ENCODE data around the gene RYR2. TPM values are rescaled to one million over a fixed set of nuclear protein-coding genes. Genes with fewer than 3 reads are reported as not detected.

The RYR2 gene
- total and polyA plus RNA-seq, 4 donors, result 0.43 to 11.6 (median 2.0) TPM

DNA sequence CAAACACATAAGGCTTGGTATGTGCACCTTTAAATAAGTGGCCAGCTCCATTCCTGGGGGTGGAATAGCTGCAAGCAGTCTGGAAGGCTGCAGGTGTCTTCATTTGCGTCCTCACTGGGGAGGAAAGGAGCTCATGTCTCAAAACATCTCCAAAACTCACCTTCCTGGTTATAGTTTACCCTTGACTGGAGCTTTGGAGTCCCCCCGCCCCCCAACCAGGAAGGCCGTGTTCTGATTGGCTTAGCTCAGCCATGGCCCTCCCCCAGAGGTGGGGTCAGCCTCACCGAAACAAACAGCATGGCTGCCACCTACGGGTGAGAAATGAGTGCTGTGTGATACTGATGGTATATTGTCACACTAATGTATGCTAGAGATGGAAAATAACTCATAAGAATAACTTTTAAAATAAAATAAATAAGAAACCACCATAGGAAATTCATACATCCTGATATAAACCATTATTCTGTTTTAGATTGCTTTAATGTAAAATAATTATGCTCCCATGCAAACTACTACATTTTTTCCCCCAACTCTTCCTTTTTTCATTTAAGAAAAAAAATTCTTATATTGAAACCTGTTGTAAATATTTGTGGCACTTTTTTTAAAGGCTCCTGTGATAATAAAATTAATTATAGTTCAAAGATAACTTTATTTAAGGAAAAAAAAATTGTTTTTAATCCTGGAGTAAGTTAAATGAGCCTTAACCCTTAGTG, 757.9 kb downstream of the RYR2 start:
- no peaks in the 10 kb centered on the region for H3K27me3 ChIP-seq (ENCODE audit: control insufficient read depth in 3 of 3, insufficient read depth in 3 of 3, low read length in 2 of 3)
- 76 to 85% methylated on average over 5 of the region's 5 CpGs for WGBS, 2 donors
- H3K4me3 ChIP-seq, result no peak overlapping the region
- no peaks in the 10 kb centered on the region for H3K9me3 ChIP-seq (ENCODE audit: control insufficient read depth in 4 of 4, insufficient read depth in 3 of 4, low read length in 3 of 4)
- H3K9ac ChIP-seq (ENCODE audit: insufficient read depth in 1 of 2, low read length in 2 of 2), result no peak overlapping the region
- H3K27ac ChIP-seq (ENCODE audit: low read depth in 1 of 2, low read length in 1 of 2), result no peak overlapping the region
- ATAC-seq (ENCODE audit: insufficient read depth, low FRiP score), result no peak
- TF ChIP-seq, protein P1, sequence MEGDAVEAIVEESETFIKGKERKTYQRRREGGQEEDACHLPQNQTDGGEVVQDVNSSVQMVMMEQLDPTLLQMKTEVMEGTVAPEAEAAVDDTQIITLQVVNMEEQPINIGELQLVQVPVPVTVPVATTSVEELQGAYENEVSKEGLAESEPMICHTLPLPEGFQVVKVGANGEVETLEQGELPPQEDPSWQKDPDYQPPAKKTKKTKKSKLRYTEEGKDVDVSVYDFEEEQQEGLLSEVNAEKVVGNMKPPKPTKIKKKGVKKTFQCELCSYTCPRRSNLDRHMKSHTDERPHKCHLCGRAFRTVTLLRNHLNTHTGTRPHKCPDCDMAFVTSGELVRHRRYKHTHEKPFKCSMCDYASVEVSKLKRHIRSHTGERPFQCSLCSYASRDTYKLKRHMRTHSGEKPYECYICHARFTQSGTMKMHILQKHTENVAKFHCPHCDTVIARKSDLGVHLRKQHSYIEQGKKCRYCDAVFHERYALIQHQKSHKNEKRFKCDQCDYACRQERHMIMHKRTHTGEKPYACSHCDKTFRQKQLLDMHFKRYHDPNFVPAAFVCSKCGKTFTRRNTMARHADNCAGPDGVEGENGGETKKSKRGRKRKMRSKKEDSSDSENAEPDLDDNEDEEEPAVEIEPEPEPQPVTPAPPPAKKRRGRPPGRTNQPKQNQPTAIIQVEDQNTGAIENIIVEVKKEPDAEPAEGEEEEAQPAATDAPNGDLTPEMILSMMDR (IDR thresholded peaks at IDR 0.05; ENCODE audit: control extremely low read depth, extremely low read depth), result no peak
- no peaks in the 10 kb centered on the region for H3K4me1 ChIP-seq (ENCODE audit: control insufficient read depth in 5 of 5, insufficient read depth in 5 of 5, low read length in 5 of 5)
- peak; percentile 11 to 18 (median 13) for DNase-seq
- H3K36me3 ChIP-seq (ENCODE audit: control insufficient read depth in 4 of 4, insufficient read depth in 4 of 4, low read length in 4 of 4), result peaks cover 0 to 1% (median 0%) of the 10 kb centered on the region in 4 donors

DNA sequence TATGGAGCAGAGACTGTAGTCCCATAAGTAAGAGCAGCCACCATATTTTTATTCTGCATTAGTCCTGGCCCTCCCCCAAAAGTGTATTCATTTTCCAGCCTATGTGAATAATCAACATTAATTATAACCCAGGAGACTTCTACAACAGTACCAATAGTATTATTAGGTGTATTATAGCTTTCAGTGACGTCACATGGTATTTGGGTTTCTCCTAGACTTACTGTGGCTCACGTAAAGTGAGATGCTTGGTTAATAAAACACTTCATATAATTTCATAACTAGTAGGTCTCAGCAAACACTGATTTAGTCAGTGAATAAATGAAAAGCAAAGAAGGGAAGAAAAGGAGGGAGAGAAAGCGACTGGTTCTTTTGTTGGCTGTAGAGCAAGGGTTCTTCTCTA, 762.5 kb downstream of the RYR2 start:
- TF ChIP-seq, protein P1 (IDR thresholded peaks at IDR 0.05; ENCODE audit: control extremely low read depth, extremely low read depth), result no peak
- WGBS, 2 donors, result 79 to 91% methylated on average over 3 of the region's 3 CpGs
- Histone ChIP-seq H3K27ac (ENCODE audit: low read depth in 1 of 2, low read length in 1 of 2) (no peak overlapping the region), H3K4me3 (no peak overlapping the region), H3K9me3 (ENCODE audit: control insufficient read depth in 4 of 4, insufficient read depth in 3 of 4, low read length in 3 of 4) (no peaks in the 10 kb centered on the region), H3K36me3 (ENCODE audit: control insufficient read depth in 4 of 4, insufficient read depth in 4 of 4, low read length in 4 of 4) (no peaks in the 10 kb centered on the region), H3K27me3 (ENCODE audit: control insufficient read depth in 3 of 3, insufficient read depth in 3 of 3, low read length in 2 of 3) (no peaks in the 10 kb centered on the region), H3K4me1 (ENCODE audit: control insufficient read depth in 5 of 5, insufficient read depth in 5 of 5, low read length in 5 of 5) (no peaks in the 10 kb centered on the region), H3K9ac (ENCODE audit: insufficient read depth in 1 of 2, low read length in 2 of 2) (no peak overlapping the region)
- ATAC-seq (ENCODE audit: insufficient read depth, low FRiP score), result no peak
- no peak for DNase-seq

DNA sequence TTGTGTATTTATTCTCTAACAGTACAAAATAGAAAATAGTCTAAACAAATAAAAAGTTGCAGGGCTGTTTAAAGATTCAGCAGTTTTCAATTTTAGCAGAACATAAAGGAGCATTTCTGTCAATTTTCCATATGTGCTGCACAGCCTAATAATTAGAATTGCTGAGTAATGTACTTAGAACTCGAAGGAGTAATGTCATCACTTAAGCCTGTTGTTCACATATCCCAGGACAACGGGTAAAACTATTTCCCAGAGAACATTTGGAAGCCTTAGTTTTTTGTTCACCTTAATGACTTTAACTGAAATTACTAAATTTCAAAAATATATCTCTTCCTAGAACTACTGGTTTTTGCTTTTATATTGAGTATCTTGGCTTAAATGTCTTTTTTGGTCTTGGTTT, 767.1 kb downstream of the RYR2 start:
- H3K36me3 ChIP-seq (ENCODE audit: control insufficient read depth in 4 of 4, insufficient read depth in 4 of 4, low read length in 4 of 4), result no peaks in the 10 kb centered on the region
- no peaks in the 10 kb centered on the region for H3K27me3 ChIP-seq (ENCODE audit: control insufficient read depth in 3 of 3, insufficient read depth in 3 of 3, low read length in 2 of 3)
- peaks cover 0 to 3% (median 0%) of the 10 kb centered on the region in 5 donors for H3K4me1 ChIP-seq (ENCODE audit: control insufficient read depth in 5 of 5, insufficient read depth in 5 of 5, low read length in 5 of 5)
- no peak overlapping the region for H3K9ac ChIP-seq (ENCODE audit: insufficient read depth in 1 of 2, low read length in 2 of 2)
- DNase-seq (peak in 1 of 3 donors; percentile 16), ATAC-seq (ENCODE audit: insufficient read depth, low FRiP score) (no peak)
- 51 to 57% methylated on average over 2 of the region's 2 CpGs for WGBS, 2 donors
- H3K4me3 ChIP-seq, result no peak overlapping the region
- no peak overlapping the region for H3K27ac ChIP-seq (ENCODE audit: low read depth in 1 of 2, low read length in 1 of 2)
- no peaks in the 10 kb centered on the region for H3K9me3 ChIP-seq (ENCODE audit: control insufficient read depth in 4 of 4, insufficient read depth in 3 of 4, low read length in 3 of 4)
- TF ChIP-seq, protein P1 (IDR thresholded peaks at IDR 0.05; ENCODE audit: control extremely low read depth, extremely low read depth), result no peak
